HCT116 (cell line): ENCODE data around the gene SLC52A1. TPM values are rescaled to one million over a fixed set of nuclear protein-coding genes. Genes with fewer than 3 reads are reported as not detected.

ENCODE experiments used
- ATAC-seq: fragments of 200-7000 bp; cut with Tn5 transposase; 2 replicates; pipeline ENCODE4 v1.9.1; 2020; ENCODE audit warnings: mild to moderate bottlenecking, moderate library complexity
- BruUV-seq: library from RNA; stranded (reverse); fragments of 400-500 nt; replicated peaks from 2 replicates; lab custom pipeline; 2021; lab: Mats Ljungman, UMichigan
- CTCF ChIA-PET: fragments of 300-600 bp; sonication (Branson Sonifier 250); formaldehyde crosslinking; loops from one replicate; lab custom pipeline; 2021; ENCODE audit warnings: antibody characterized with exemption; lab: Charles Lee
- POLR2A ChIA-PET: fragments of 300-600, 350-600 bp; sonication (Branson Sonifier 250); formaldehyde crosslinking; loops from one replicate; lab custom pipeline; 2021; ENCODE audit warnings: antibody characterized with exemption; lab: Charles Lee
- RAD21 ChIA-PET, 2 experiments: fragments of 300-600 bp; sonication (Branson Sonifier 250); formaldehyde crosslinking; loops; one replicate each; lab custom pipeline; 2023; ENCODE audit warnings: low total read pairs in 2 of 2; ENCODE audit not compliant: uncharacterized antibody in 2 of 2, unreplicated experiment in 2 of 2, low non-redundant PET in 1 of 2; lab: Charles Lee
- DNase-seq: peaks from one replicate; pipeline ENCODE4 v3.0.0-alpha.2; 2010; ENCODE audit warnings: low read depth, low spot score
- H2AFZ ChIP-seq: fragments of 200-600 bp; shearing (Covaris generic), sonication (generic); 2 replicates; pipeline ENCODE4 v1.6.1; 2017; ENCODE audit warnings: low read depth, mixed run types, mixed read lengths, antibody characterized with exemption, low read length; ENCODE audit not compliant: poor library complexity, severe bottlenecking
- H3K27ac ChIP-seq: 2 replicates; pipeline ENCODE4 v1.5.1; 2012; ENCODE audit warnings: low read depth, low read length
- H3K27me3 ChIP-seq: fragments of 200-600 bp; sonication (generic); 2 replicates; pipeline ENCODE4 v1.6.1; 2016; ENCODE audit warnings: mixed run types, low read length, mixed read lengths; ENCODE audit not compliant: insufficient read depth
- H3K36me3 ChIP-seq, 2 experiments: fragments of 200-500 bp in 1 of 2; fragments of 200-600 bp in 1 of 2; sonication (Bioruptor generic) in 1 of 2; sonication (generic) in 1 of 2; 2 replicates each; pipeline versions ENCODE4 v1.5.1 to v1.6.1; 2014 to 2016; ENCODE audit warnings: low read length in 2 of 2, inconsistent platforms in 1 of 2, mixed read lengths in 1 of 2, mixed run types in 1 of 2; ENCODE audit not compliant: insufficient read depth in 2 of 2, control insufficient read depth in 1 of 2
- H3K4me1 ChIP-seq, 2 experiments: fragments of 200-600 bp in 1 of 2; sonication (generic) in 1 of 2; 2 replicates each; pipeline versions ENCODE4 v1.5.1 to v1.6.1; 2012 to 2017; ENCODE audit warnings: low read length in 2 of 2, inconsistent platforms in 1 of 2, mild to moderate bottlenecking in 1 of 2, mixed read lengths in 1 of 2, mixed run types in 1 of 2, moderate library complexity in 1 of 2; ENCODE audit not compliant: insufficient read depth in 2 of 2, control insufficient read depth in 1 of 2
- H3K4me2 ChIP-seq: fragments of 200-600 bp; sonication (generic); 2 replicates; pipeline ENCODE4 v1.6.1; 2017; ENCODE audit warnings: mixed run types, low read length, mixed read lengths
- H3K4me3 ChIP-seq, 2 experiments: fragments of 200-600 bp in 1 of 2; sonication (generic) in 1 of 2; replicated peaks in 1 of 2; 2 replicates each; pipeline ENCODE4 v1.5.1; 2011 to 2016; ENCODE audit warnings: low read length in 2 of 2, control low read depth in 1 of 2, low read depth in 1 of 2, mild to moderate bottlenecking in 1 of 2, mixed read lengths in 1 of 2, mixed run types in 1 of 2
- H3K79me2 ChIP-seq: fragments of 200-600 bp; sonication (generic); 2 replicates; pipeline ENCODE4 v1.6.1; 2017; ENCODE audit warnings: mild to moderate bottlenecking, mixed run types, low read length, moderate library complexity, mixed read lengths; ENCODE audit not compliant: insufficient read depth
- H3K9ac ChIP-seq: fragments of 200-600 bp; sonication (generic); 2 replicates; pipeline ENCODE4 v1.6.1; 2016; ENCODE audit warnings: low read length, mixed read lengths
- H3K9me2 ChIP-seq: fragments of 200-600 bp; sonication (generic), shearing (Covaris generic); 2 replicates; pipeline ENCODE4 v1.6.1; 2017; ENCODE audit warnings: mixed run types, mild to moderate bottlenecking, moderate library complexity; ENCODE audit not compliant: insufficient read depth
- H3K9me3 ChIP-seq, 2 experiments: fragments of 200-500 bp in 1 of 2; fragments of 200-600 bp in 1 of 2; sonication (Bioruptor generic) in 1 of 2; sonication (generic) in 1 of 2; 2 replicates each; pipeline ENCODE4 v1.6.1; 2014 to 2017; ENCODE audit warnings: low read length in 2 of 2, mixed read lengths in 2 of 2, inconsistent platforms in 1 of 2, low read depth in 1 of 2, mild to moderate bottlenecking in 1 of 2, mixed run types in 1 of 2, moderate library complexity in 1 of 2; ENCODE audit not compliant: control insufficient read depth in 1 of 2, insufficient read depth in 1 of 2
- H4K20me1 ChIP-seq: fragments of 200-600 bp; sonication (generic), shearing (Covaris generic); 2 replicates; pipeline ENCODE4 v1.6.1; 2017; ENCODE audit warnings: mixed run types, mild to moderate bottlenecking, moderate library complexity; ENCODE audit not compliant: insufficient read depth
- EGR1 ChIP-seq: IDR thresholded peaks from 2 replicates; pipeline ENCODE4 v1.6.1; 2012; ENCODE audit warnings: low read depth
- EZH2 ChIP-seq: fragments of 200-600 bp; sonication (generic); IDR thresholded peaks from 2 replicates; pipeline ENCODE4 v1.6.1; 2017; ENCODE audit warnings: antibody characterized with exemption, mixed run types
- POLR2A ChIP-seq: IDR thresholded peaks from 2 replicates; pipeline ENCODE4 v1.7.0; 2011; ENCODE audit warnings: borderline replicate concordance; ENCODE audit not compliant: insufficient read depth, insufficient read length; ENCODE audit errors: extremely low read depth
- POLR2AphosphoS5 ChIP-seq: IDR thresholded peaks from 2 replicates; pipeline ENCODE4 v1.6.1; 2011; ENCODE audit warnings: mild to moderate bottlenecking, low read depth, low read length, moderate library complexity
- SIN3A ChIP-seq: IDR thresholded peaks from 2 replicates; pipeline ENCODE4 v1.6.1; 2012; ENCODE audit warnings: low read depth
- YY1 ChIP-seq: IDR thresholded peaks from 2 replicates; pipeline ENCODE4 v1.6.1; 2011; ENCODE audit warnings: low read length, low read depth, moderate library complexity, mild to moderate bottlenecking; ENCODE audit not compliant: insufficient replicate concordance; ENCODE audit errors: extremely low read depth
- intact Hi-C: fragments of 100-400 bp; cut with micrococcal nuclease; formaldehyde crosslinking; loops from 2 replicates; pipeline ENCODE4 v1.10.0; 2022
- total RNA-seq: library from RNA; stranded (reverse); gene quantifications from one replicate; pipeline ENCODE4 v1.2.1, GENCODE V29; 2021; ENCODE audit not compliant: unreplicated experiment

SLC52A1 gene
- total RNA-seq, 1 experiment from 2014 or later = not detected

GRCh38 chr17:4987767-4988567 is 47.3 kb downstream of the SLC52A1 start:
- Histone ChIP-seq H3K36me3 (no peaks in the 10 kb centered on the region; a peak in 1 of 4 replicates), H3K27me3 (no peaks in the 10 kb centered on the region), H3K4me3 (peak overlapping the region; percentile 72 to 97), H3K9me3 (no peaks in the 10 kb centered on the region), H3K27ac (peak overlapping the region; percentile 84), H4K20me1 (no peaks in the 10 kb centered on the region), H3K79me2 (peaks cover 15% of the 10 kb centered on the region), H2AFZ (peak overlapping the region; percentile 78), H3K9me2 (no peaks in the 10 kb centered on the region), H3K9ac (peak overlapping the region; percentile 90), H3K4me1 (peaks cover 7 to 24% of the 10 kb centered on the region in 2 experiments), H3K4me2 (peak overlapping the region; percentile 99)
- ChIA-PET POLR2A (interaction anchor here (0.6 to 1.9 kb wide), 6 partner anchors 9 to 79 kb away, joined by 4 to 16 read pairs (median 7); partner anchors contain the start of genes INCA1, KIF1C, RNF167 and SLC25A11), CTCF (interaction anchor here (0.6 to 1.4 kb wide), 3 partner anchors 21 to 242 kb away, joined by 3 to 9 read pairs (median 3); partner anchors contain the start of gene SPAG7), RAD21 (no interaction called here)
- BruUV-seq = TSS peak; percentile 84
- intact Hi-C loops = loop anchor here (1.0 to 5.0 kb wide), 3 partner anchors 21 to 79 kb away; partner anchors contain the start of genes PFN1 and SPAG7
- no peak for ATAC-seq
- TF ChIP-seq POLR2AphosphoS5 = no peak
- no peak for TF ChIP-seq YY1
- no peak for TF ChIP-seq EGR1
- TF ChIP-seq EZH2 = no peak
- TF ChIP-seq SIN3A = no peak
- TF ChIP-seq POLR2A = peak; percentile 2
- DNase-seq = no peak
